ENCODE measurements around the gene SCART1.
"Not testable (repeated sequence)": the region's sequence is repeated elsewhere in the genome, so short reads cannot be mapped to it uniquely, and the experiment has no call there.

- TF ChIP-seq POLR2A (IDR thresholded peaks at IDR 0.05); CTCF (IDR thresholded peaks at IDR 0.05 in 4 of 5, conservative IDR thresholded peaks at IDR 0.05 in 1 of 5): not testable (repeated sequence)
These were observed 39.8 kb downstream of the SCART1 start for GRCh38 chr10:133493562-133493961.

Data from gastrocnemius medialis (tissue), 4 donors.